Measurements from ENCODE around the gene FSTL5. TPM values are rescaled to one million over a fixed set of nuclear protein-coding genes. Genes with fewer than 3 reads are reported as not detected.

FSTL5 gene
- total and polyA plus RNA-seq, 2 of the 8 experiments (the other 6 are each of a cell fraction or from before 2014, with no cell fraction given), result 0.09 to 0.32 TPM

DNA sequence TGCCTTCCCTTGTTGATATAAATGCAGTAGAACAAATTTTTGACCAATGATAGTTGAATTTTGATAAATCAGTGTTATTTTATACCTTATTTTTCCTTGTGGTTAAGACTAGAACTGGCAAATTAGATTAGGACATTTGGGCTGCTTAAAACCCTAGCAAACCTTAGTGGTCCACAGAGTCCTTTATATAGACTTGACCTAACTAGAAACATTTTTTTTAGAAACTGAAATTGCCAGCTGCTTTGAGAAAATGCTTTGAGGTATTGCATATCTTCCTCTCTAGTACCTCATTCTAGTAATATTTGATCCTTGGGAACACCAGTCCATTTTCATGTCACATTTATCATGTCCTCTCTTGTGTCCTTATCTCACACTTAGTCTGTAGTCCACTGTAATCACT lies 580.3 kb downstream of the FSTL5 start:
- no peaks in the 10 kb centered on the region for H3K36me3 ChIP-seq (ENCODE audit: control insufficient read depth in 2 of 4, insufficient read depth in 4 of 4, low read length in 3 of 4)
- CTCF ChIA-PET (ENCODE audit: partially characterized antibody), result interaction anchor here (0.8 kb wide), 1 partner anchor 19 kb away, joined by 3 read pairs; no protein-coding TSS in a partner anchor
- TF ChIP-seq RAD21 (IDR thresholded peaks at IDR 0.05 in 1 of 2, conservative IDR thresholded peaks at IDR 0.05 in 1 of 2; ENCODE audit: low read depth in 2 of 2, low read length in 2 of 2), result no peak
- no peak for TF ChIP-seq ASH2L (IDR thresholded peaks at IDR 0.05; ENCODE audit: low read length)
- no peak for TF ChIP-seq SIN3A (conservative IDR thresholded peaks at IDR 0.05 in 1 of 2, IDR thresholded peaks at IDR 0.05 in 1 of 2; ENCODE audit: low read depth in 1 of 2, low read length in 2 of 2)
- TF ChIP-seq KDM4A (IDR thresholded peaks at IDR 0.05; ENCODE audit: low read depth, low read length, severe bottlenecking), result no peak
- TF ChIP-seq, protein P1, sequence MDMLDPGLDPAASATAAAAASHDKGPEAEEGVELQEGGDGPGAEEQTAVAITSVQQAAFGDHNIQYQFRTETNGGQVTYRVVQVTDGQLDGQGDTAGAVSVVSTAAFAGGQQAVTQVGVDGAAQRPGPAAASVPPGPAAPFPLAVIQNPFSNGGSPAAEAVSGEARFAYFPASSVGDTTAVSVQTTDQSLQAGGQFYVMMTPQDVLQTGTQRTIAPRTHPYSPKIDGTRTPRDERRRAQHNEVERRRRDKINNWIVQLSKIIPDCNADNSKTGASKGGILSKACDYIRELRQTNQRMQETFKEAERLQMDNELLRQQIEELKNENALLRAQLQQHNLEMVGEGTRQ (IDR thresholded peaks at IDR 0.05; ENCODE audit: low read length), result no peak
- TF ChIP-seq JUND (IDR thresholded peaks at IDR 0.05; ENCODE audit: low read length), result no peak
- no peak for TF ChIP-seq CBX5 (IDR thresholded peaks at IDR 0.05; ENCODE audit: low read depth, low read length)
- TF ChIP-seq RBBP5 (IDR thresholded peaks at IDR 0.05; ENCODE audit: borderline replicate concordance, low read depth, low read length), result no peak
- no peak for TF ChIP-seq RXRA (IDR thresholded peaks at IDR 0.05; ENCODE audit: insufficient read depth, low read depth, low read length)
- TF ChIP-seq TCF12 (IDR thresholded peaks at IDR 0.05; ENCODE audit: low read depth, low read length), result no peak
- TF ChIP-seq EZH2 (IDR thresholded peaks at IDR 0.05; ENCODE audit: low read depth, low read length, severe bottlenecking), result no peak
- no peak for TF ChIP-seq CBX8 (IDR thresholded peaks at IDR 0.05; ENCODE audit: borderline replicate concordance, low read depth, low read length)
- TF ChIP-seq TAF7 (optimal IDR thresholded peaks at IDR 0.05; ENCODE audit: borderline replicate concordance, low read depth, low read length), result no peak
- TF ChIP-seq BRCA1 (IDR thresholded peaks at IDR 0.05; ENCODE audit: low read depth, low read length), result no peak

More for the DNA sequence above, 580.3 kb downstream of the FSTL5 start:
- no peak for DNase-seq (ENCODE audit: low read depth in 1 of 2, low spot score in 2 of 2)
- Histone ChIP-seq H2BK20ac (ENCODE audit: low read length) (no peak overlapping the region), H3K4me3 (ENCODE audit: extremely low read depth in 1 of 4, insufficient read depth in 2 of 4, low read depth in 3 of 4, low read length in 4 of 4) (no peak overlapping the region), H3K79me2 (ENCODE audit: control insufficient read depth in 1 of 2, insufficient read depth in 2 of 2, low read length in 2 of 2) (no peaks in the 10 kb centered on the region), H3K79me1 (ENCODE audit: low read depth, low read length) (no peaks in the 10 kb centered on the region), H3K18ac (ENCODE audit: extremely low read depth, low read length) (no peak overlapping the region), H3K4me2 (ENCODE audit: insufficient read depth in 1 of 2, low read depth in 2 of 2, low read length in 2 of 2) (no peak overlapping the region), H4K8ac (ENCODE audit: extremely low read depth, insufficient read depth, low read length) (no peak overlapping the region), H3K9me3 (ENCODE audit: insufficient read depth in 2 of 2, low read depth in 1 of 2, low read length in 1 of 2) (no peaks in the 10 kb centered on the region), H3K27ac (ENCODE audit: low read depth, low read length) (no peak overlapping the region), H3K56ac (replicated peaks; ENCODE audit: insufficient read length, low read depth, low read length) (no peak overlapping the region), H3K4me1 (replicated peaks in 1 of 4; ENCODE audit: control insufficient read depth in 3 of 4, insufficient read depth in 4 of 4, low read length in 3 of 4) (no peaks in the 10 kb centered on the region; a peak in 1 of 7 replicates), H3K23ac (ENCODE audit: insufficient read length) (no peak overlapping the region), H3K4ac (replicated peaks; ENCODE audit: insufficient read length, low read depth, low read length) (no peak overlapping the region), H2BK120ac (replicated peaks; ENCODE audit: low read depth, low read length) (no peak overlapping the region), H3K9ac (replicated peaks in 1 of 4; ENCODE audit: extremely low read depth in 1 of 4, low read depth in 3 of 4, low read length in 3 of 4) (no peak overlapping the region), H4K91ac (replicated peaks; ENCODE audit: insufficient read length, low read length) (no peak overlapping the region), H2BK5ac (ENCODE audit: low read depth, low read length) (no peak overlapping the region), H2BK12ac (ENCODE audit: low read depth, low read length) (no peak overlapping the region), H3K27me3 (replicated peaks in 1 of 4; ENCODE audit: control insufficient read depth in 3 of 4, extremely low read depth in 1 of 4, insufficient read depth in 3 of 4, low read length in 3 of 4) (no peaks in the 10 kb centered on the region), H2AK5ac (ENCODE audit: low read depth, low read length) (no peak overlapping the region), H2AFZ (ENCODE audit: low read length) (no peak overlapping the region), H4K5ac (ENCODE audit: insufficient read length, low read depth, low read length) (no peak overlapping the region), H2BK15ac (ENCODE audit: low read length) (no peak overlapping the region), H4K20me1 (replicated peaks in 1 of 2; ENCODE audit: control insufficient read depth in 1 of 2, insufficient read depth in 2 of 2, low read length in 2 of 2) (no peaks in the 10 kb centered on the region), H3K23me2 (ENCODE audit: low read depth, low read length) (no peaks in the 10 kb centered on the region), H3K14ac (ENCODE audit: insufficient read length) (no peak overlapping the region)
- POLR2A ChIA-PET (ENCODE audit: partially characterized antibody), result no interaction called here
- no peak for FAIRE-seq

Measured in H1 (cell line).